HCEC 1CT (cell line): ENCODE data around the gene DYNC1H1.

ENCODE experiments used
- DNase-seq: peaks from one replicate; pipeline ENCODE4 v3.0.0-alpha.2; 2017

DYNC1H1 gene

GRCh38 chr14:102095231-102095870 is 131.0 kb downstream of the DYNC1H1 start:
- DNase-seq: peak; percentile 30

- DNase-seq: no peak
These were observed 131.6 kb downstream of the DYNC1H1 start for GRCh38 chr14:102095871-102096568.

GRCh38 chr14:102096569-102097188 is 132.3 kb downstream of the DYNC1H1 start:
- DNase-seq: peak; percentile 66

GRCh38 chr14:102097441-102098135 is 133.2 kb downstream of the DYNC1H1 start:
- DNase-seq: no peak

- DNase-seq: no peak
These were observed 138.8 kb downstream of the DYNC1H1 start for GRCh38 chr14:102103062-102103695.

- DNase-seq: no peak
These were observed 141.0 kb downstream of the DYNC1H1 start for GRCh38 chr14:102105369-102105768.
